Measurements from ENCODE around the gene NLGN1. TPM values are rescaled to one million over a fixed set of nuclear protein-coding genes. Genes with fewer than 3 reads are reported as not detected.

The NLGN1 gene
- polyA plus RNA-seq, 1 donor from 2014 or later = 2.7 TPM

DNA sequence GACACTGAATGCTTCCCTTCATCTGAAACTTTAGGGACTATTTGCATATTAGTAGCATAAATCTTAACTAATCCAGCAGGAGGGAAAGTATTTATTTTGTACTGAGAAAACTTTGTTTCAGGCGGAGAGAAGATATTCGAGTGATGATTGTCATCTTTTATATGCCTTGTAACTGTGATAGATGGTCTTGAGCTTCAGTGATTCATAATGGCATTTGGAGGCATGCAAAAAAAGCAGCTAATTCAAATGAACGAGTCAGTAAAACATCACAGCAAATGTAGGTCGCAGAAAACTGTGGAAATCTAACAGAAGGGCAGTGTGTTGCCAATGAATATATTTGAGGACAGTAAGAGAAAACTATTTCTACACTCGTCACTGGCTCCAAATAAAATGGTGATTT, 817.9 kb downstream of the NLGN1 start:
- Histone ChIP-seq H2AFZ (ENCODE audit: low read depth, low read length) (no peak overlapping the region), H3K9me2 (ENCODE audit: insufficient read depth, low read length) (no peaks in the 10 kb centered on the region), H3K9me3 (ENCODE audit: low read length) (no peaks in the 10 kb centered on the region), H3K27ac (ENCODE audit: low read length) (no peak overlapping the region), H4K20me1 (ENCODE audit: insufficient read depth) (no peaks in the 10 kb centered on the region), H3K9ac (ENCODE audit: low read length) (no peak overlapping the region), H3F3A (ENCODE audit: insufficient read depth, low read length, poor library complexity, severe bottlenecking) (no peaks in the 10 kb centered on the region), H3K79me2 (replicated peaks; ENCODE audit: insufficient read depth, low read length) (no peaks in the 10 kb centered on the region), H3K4me2 (ENCODE audit: low read length) (no peak overlapping the region), H3K27me3 (ENCODE audit: insufficient read depth, low read depth, low read length) (no peaks in the 10 kb centered on the region), H3K4me3 (ENCODE audit: low read length) (no peak overlapping the region), H3K36me3 (ENCODE audit: insufficient read depth, low read length) (no peaks in the 10 kb centered on the region)
- TF ChIP-seq MXI1 (conservative IDR thresholded peaks at IDR 0.05; ENCODE audit: poor library complexity, severe bottlenecking) (no peak), RAD21 (conservative IDR thresholded peaks at IDR 0.05) (no peak), TAF1 (IDR thresholded peaks at IDR 0.05; ENCODE audit: low read depth) (no peak), SMC3 (conservative IDR thresholded peaks at IDR 0.05; ENCODE audit: poor library complexity) (no peak), EP300 (conservative IDR thresholded peaks at IDR 0.05; ENCODE audit: poor library complexity, severe bottlenecking) (no peak), POLR2AphosphoS5 (IDR thresholded peaks at IDR 0.05) (no peak), EZH2 (IDR thresholded peaks at IDR 0.05; ENCODE audit: borderline replicate concordance, insufficient read depth, low read length, poor library complexity, severe bottlenecking) (no peak)
- TF ChIP-seq, protein P1, sequence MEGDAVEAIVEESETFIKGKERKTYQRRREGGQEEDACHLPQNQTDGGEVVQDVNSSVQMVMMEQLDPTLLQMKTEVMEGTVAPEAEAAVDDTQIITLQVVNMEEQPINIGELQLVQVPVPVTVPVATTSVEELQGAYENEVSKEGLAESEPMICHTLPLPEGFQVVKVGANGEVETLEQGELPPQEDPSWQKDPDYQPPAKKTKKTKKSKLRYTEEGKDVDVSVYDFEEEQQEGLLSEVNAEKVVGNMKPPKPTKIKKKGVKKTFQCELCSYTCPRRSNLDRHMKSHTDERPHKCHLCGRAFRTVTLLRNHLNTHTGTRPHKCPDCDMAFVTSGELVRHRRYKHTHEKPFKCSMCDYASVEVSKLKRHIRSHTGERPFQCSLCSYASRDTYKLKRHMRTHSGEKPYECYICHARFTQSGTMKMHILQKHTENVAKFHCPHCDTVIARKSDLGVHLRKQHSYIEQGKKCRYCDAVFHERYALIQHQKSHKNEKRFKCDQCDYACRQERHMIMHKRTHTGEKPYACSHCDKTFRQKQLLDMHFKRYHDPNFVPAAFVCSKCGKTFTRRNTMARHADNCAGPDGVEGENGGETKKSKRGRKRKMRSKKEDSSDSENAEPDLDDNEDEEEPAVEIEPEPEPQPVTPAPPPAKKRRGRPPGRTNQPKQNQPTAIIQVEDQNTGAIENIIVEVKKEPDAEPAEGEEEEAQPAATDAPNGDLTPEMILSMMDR (IDR thresholded peaks at IDR 0.05; ENCODE audit: poor library complexity, severe bottlenecking) = no peak
- TF ChIP-seq, protein P2, sequence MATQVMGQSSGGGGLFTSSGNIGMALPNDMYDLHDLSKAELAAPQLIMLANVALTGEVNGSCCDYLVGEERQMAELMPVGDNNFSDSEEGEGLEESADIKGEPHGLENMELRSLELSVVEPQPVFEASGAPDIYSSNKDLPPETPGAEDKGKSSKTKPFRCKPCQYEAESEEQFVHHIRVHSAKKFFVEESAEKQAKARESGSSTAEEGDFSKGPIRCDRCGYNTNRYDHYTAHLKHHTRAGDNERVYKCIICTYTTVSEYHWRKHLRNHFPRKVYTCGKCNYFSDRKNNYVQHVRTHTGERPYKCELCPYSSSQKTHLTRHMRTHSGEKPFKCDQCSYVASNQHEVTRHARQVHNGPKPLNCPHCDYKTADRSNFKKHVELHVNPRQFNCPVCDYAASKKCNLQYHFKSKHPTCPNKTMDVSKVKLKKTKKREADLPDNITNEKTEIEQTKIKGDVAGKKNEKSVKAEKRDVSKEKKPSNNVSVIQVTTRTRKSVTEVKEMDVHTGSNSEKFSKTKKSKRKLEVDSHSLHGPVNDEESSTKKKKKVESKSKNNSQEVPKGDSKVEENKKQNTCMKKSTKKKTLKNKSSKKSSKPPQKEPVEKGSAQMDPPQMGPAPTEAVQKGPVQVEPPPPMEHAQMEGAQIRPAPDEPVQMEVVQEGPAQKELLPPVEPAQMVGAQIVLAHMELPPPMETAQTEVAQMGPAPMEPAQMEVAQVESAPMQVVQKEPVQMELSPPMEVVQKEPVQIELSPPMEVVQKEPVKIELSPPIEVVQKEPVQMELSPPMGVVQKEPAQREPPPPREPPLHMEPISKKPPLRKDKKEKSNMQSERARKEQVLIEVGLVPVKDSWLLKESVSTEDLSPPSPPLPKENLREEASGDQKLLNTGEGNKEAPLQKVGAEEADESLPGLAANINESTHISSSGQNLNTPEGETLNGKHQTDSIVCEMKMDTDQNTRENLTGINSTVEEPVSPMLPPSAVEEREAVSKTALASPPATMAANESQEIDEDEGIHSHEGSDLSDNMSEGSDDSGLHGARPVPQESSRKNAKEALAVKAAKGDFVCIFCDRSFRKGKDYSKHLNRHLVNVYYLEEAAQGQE (IDR thresholded peaks at IDR 0.05; ENCODE audit: borderline replicate concordance) = no peak

DNA sequence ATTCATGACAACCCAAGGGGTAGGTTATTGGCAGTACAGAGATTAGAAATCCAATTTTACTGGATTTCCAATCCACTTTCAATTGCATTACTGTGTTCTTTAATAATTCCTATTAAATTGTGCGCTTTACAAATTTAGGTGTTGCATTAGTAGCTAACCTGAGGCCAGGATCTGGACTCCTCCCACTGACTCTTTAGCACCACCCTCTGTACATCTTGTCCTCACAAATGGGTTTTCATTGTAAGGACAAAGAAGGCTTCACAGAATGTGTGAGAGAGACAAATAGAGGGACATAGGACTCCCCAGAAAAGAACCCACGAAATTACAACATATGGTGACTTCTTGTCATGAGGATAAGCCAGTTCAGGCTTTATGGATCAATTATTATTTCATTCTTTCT, 818.5 kb downstream of the NLGN1 start:
- H3K36me3 ChIP-seq (ENCODE audit: insufficient read depth, low read length) = no peaks in the 10 kb centered on the region
- H3K9ac ChIP-seq (ENCODE audit: low read length) = no peak overlapping the region
- H3K4me3 ChIP-seq (ENCODE audit: low read length) = no peak overlapping the region
- no peak overlapping the region for H3K4me2 ChIP-seq (ENCODE audit: low read length)
- TF ChIP-seq SMC3 (conservative IDR thresholded peaks at IDR 0.05; ENCODE audit: poor library complexity) (no peak), MXI1 (conservative IDR thresholded peaks at IDR 0.05; ENCODE audit: poor library complexity, severe bottlenecking) (no peak), EZH2 (IDR thresholded peaks at IDR 0.05; ENCODE audit: borderline replicate concordance, insufficient read depth, low read length, poor library complexity, severe bottlenecking) (no peak), POLR2AphosphoS5 (IDR thresholded peaks at IDR 0.05) (no peak), TAF1 (IDR thresholded peaks at IDR 0.05; ENCODE audit: low read depth) (no peak), EP300 (conservative IDR thresholded peaks at IDR 0.05; ENCODE audit: poor library complexity, severe bottlenecking) (no peak), RAD21 (conservative IDR thresholded peaks at IDR 0.05) (no peak)
- TF ChIP-seq, protein P1 (IDR thresholded peaks at IDR 0.05; ENCODE audit: poor library complexity, severe bottlenecking) = no peak
- TF ChIP-seq, protein P2 (IDR thresholded peaks at IDR 0.05; ENCODE audit: borderline replicate concordance) = no peak
- H3K27me3 ChIP-seq (ENCODE audit: insufficient read depth, low read depth, low read length) = no peaks in the 10 kb centered on the region
- no peaks in the 10 kb centered on the region for H4K20me1 ChIP-seq (ENCODE audit: insufficient read depth)
- no peaks in the 10 kb centered on the region for H3K9me3 ChIP-seq (ENCODE audit: low read length)
- H3K9me2 ChIP-seq (ENCODE audit: insufficient read depth, low read length) = no peaks in the 10 kb centered on the region
- no peaks in the 10 kb centered on the region for H3F3A ChIP-seq (ENCODE audit: insufficient read depth, low read length, poor library complexity, severe bottlenecking)
- no peak overlapping the region for H2AFZ ChIP-seq (ENCODE audit: low read depth, low read length)
- H3K27ac ChIP-seq (ENCODE audit: low read length) = no peak overlapping the region
- no peaks in the 10 kb centered on the region for H3K79me2 ChIP-seq (replicated peaks; ENCODE audit: insufficient read depth, low read length)

Data from neural cell (in vitro differentiated cells).